Middle frontal gyrus (tissue), 1 donor: Measurements from ENCODE around the gene CFHR4.
"Not testable (repeated sequence)": the region's sequence is repeated elsewhere in the genome, so short reads cannot be mapped to it uniquely, and the experiment has no call there.

Experiments used
- DNase-seq: peaks from one replicate; pipeline ENCODE4 v3.0.0-alpha.2; 2015; ENCODE audit warnings: low spot score; ENCODE audit errors: extremely low spot score

Gene CFHR4

DNA sequence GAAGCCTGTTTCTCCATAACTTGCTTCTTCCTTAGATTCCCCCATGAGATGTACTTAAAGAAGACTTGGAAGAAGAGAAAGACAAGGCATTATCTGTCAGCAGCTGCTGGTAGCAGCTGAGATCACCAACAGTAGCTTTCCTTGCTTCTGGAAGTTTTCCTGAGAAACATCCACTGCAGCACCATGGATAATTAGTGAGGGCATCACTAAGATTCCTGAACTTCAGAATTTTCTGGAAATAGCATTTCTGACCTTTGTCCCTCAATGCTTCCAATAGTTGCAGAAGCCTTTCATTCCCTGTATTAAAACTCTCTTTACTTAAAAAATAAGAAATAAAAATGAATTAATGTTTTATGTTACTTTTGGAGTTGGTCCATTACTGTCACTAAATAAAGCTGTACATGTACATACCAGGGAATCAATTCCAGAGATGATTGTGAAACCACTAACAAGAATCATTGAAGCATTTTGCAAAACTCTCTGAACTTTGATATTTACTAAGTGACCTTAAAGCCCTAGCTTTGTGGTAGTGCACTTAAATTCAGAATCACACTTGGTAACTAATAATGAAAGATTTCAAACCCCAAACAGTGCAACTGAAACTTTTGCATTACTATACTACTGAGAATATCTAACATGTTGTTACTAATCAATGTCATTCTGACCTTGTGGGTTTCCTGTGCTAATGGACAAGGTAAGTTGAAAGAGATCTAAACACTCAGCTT lies at the start of gene CFHR4:
Gene CFHR4, plus strand, starts transcription at position 538 of the 725 bp plus-strand sequence. Its CDS starts 99 bp downstream, at position 637.
- no peak for DNase-seq

- not testable (repeated sequence) for DNase-seq
Observed at GRCh38 chr1:196849613-196850492, 38.0 kb upstream of the CFHR4 start.

GRCh38 chr1:196856053-196856452 lies 31.8 kb upstream of the CFHR4 start:
- DNase-seq: no peak

GRCh38 chr1:196857188-196857587 lies 30.7 kb upstream of the CFHR4 start:
- DNase-seq: no peak

GRCh38 chr1:196858811-196859210 lies 29.0 kb upstream of the CFHR4 start:
- no peak for DNase-seq

DNA sequence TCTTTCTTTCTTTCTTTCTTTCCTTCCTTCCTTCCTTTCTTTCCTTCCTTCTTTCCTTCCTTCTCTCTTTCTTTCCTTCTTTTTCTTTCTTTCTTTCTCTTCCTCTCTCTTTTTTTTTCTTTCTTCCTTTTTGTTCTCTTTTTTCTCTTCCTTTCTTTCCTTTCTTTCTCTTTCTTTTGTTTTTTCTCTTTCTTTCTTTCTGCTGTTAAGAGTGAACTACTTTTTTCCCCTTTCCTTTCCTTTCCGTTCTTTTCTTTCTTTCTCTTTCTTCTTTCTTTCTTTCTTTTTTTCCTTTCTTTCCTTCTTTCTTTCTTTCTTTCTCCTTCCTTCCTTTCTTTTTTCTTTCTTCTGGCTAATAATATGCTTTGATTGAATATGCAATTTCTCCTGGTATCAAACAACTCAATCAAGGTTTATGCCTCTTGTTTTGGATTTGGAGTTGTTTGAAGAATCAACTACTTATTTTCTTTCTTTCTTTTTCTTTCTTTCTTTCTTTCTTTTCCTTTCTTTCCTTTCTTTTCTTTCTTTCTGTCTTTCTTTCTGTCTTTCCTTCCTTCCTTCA lies 27.4 kb upstream of the CFHR4 start:
- DNase-seq: no peak

DNA sequence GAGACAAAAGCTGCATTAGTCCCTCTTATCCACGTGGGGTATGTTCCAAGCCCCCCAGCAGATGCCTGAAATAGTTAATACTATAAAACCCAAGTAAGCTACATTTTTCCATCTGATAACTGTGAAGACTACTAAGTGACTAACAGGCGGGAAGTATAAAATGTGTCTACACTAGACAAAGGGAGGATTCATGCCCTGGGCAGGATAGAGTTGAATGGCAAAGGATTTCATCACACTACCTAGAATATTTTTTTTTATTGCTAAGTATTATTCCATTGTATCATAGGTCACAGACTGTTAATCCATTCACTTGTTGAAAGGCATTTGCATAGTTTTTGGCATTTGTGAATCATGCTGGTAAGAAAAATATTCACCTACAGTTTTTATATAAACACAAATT lies 26.4 kb upstream of the CFHR4 start:
- DNase-seq: no peak

GRCh38 chr1:196866974-196867373 lies 20.9 kb upstream of the CFHR4 start:
- DNase-seq: no peak

- DNase-seq: no peak
Observed at GRCh38 chr1:196873385-196873784, 14.5 kb upstream of the CFHR4 start.

GRCh38 chr1:196875935-196876334 lies 11.9 kb upstream of the CFHR4 start:
- DNase-seq: no peak

DNA sequence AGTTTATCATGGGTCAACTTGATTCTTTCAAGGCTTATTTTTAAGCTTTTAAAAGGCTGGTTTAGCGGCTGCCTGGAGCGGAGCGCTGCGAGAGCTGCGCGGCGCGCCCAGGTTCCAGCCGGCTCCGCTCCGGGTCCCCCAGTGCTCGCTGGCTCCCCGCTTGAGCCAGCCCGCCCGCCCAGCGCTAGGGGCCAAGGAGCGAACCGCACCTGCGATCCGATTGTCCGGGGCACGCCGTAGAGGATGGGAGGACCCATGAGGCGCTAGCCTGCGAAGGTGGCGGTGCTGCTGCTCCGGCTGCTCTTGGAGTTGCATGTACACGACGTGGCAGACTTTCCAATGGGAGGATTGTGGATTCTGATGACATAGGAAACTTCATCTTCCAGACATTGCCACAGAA lies 9.9 kb upstream of the CFHR4 start:
- DNase-seq: no peak

DNA sequence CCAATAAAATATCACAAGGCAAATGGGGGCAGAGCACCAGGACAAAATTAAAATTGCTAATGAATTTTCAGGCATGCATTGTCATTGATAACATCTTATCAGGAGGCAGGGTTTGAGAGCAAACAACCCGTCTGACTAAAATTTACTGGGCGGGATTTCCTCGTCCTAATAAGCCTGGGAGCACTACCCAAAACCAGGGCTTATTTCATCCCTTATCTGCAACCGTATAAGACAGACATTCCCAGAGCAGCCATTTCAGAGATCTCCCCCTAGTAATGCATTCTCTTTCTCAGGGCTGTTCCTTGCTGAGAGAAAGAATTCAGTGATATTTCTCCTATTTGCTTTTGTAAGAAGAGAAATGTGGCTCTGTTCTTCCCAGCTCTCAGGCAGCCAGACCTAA lies 1.3 kb upstream of the CFHR4 start:
- not testable (repeated sequence) for DNase-seq

DNA sequence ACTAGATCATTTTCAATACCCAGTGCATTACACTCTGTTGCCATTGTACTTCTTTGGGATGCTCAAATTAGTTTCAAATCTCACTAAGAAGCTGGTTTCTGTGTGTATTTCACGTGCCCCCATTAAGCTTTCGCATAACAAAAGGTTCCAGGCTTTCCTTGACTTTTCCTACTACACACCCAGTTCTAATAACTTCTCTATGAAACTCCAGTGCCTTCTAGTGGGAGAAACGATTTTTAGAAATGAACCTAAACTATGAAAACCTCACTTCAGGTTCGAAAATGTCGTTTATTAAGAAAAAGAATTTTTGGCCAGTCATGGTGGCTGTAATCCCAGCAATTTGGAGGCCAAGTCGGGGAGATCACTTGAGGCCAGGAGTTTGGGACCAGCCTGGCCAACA lies 2.8 kb downstream of the CFHR4 start:
- no peak for DNase-seq

DNA sequence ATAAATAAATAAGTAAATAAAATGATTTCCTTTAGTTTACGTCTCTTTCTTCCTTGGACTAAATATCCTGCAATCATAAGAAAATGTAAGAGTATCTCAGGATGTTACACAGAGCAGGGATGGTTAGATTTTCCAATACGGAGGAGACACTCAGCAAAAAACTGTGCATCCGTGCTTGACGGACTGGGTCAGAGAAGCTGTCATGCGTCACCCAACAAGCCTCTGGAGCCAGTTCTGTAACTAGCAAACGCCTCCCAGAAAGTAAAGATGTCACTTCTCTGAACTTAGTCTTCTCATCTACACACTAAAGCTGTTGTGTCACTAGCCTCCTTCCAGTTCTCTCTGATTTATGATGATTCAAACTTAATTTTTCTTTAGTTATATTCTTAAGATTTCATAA lies 3.4 kb downstream of the CFHR4 start:
- DNase-seq: no peak

DNA sequence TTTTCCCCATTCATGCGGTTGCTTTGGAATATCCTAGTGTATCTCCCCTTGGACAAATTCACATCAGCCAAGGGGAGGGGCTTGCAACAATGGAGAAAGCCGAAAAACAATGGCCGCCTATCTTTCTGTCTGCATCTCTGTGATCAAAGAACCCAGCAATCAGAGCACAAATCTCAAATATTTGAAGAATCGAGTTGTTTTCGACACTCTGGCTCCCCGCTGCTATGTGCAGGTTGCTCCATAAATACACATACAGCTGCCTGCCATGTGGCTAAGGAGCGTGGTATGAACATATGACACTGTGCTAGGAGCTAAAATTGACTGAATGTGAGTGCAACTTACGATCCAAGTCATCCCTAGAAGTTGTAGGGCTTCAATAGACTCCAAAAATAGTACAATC lies 8.5 kb downstream of the CFHR4 start:
- no peak for DNase-seq

GRCh38 chr1:196897158-196897828 lies 9.4 kb downstream of the CFHR4 start:
- no peak for DNase-seq

DNA sequence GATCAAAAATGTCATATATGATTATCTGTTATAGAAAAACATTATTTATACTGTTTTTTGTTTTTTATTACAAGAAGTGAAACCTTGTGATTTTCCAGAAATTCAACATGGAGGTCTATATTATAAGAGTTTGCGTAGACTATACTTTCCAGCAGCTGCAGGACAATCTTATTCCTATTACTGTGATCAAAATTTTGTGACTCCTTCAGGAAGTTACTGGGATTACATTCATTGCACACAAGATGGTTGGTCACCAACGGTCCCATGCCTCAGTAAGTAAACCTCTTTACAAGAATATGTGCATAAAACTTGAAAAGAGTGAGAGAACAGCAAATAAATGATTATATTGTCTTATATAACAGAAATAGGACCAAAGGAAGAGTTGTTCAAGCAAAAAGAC lies 14.5 kb downstream of the CFHR4 start:
- no peak for DNase-seq

GRCh38 chr1:196910215-196910614 lies 22.4 kb downstream of the CFHR4 start:
- DNase-seq: no peak

DNA sequence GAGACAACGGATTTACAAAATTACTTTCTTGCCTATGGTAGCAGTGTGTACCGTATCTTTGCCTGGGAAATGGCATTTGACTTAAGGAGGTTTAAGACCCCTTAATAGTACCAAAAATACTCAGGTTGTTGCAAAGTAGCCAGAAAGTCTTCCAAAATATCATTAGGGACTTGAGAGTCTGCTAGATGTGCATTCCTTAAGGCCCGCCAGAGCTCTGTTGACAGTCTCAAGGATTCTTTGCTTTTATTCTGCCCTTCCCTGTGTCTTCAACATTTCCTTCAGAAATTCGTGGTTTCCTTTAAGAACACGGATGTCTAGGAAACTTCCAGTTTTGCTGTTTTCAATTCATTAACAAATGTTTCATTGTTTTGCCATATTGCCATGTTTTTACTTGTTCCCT lies 24.4 kb downstream of the CFHR4 start:
- DNase-seq: not testable (repeated sequence)

- not testable (repeated sequence) for DNase-seq
Observed at GRCh38 chr1:196926839-196927238, 39.0 kb downstream of the CFHR4 start.

DNA sequence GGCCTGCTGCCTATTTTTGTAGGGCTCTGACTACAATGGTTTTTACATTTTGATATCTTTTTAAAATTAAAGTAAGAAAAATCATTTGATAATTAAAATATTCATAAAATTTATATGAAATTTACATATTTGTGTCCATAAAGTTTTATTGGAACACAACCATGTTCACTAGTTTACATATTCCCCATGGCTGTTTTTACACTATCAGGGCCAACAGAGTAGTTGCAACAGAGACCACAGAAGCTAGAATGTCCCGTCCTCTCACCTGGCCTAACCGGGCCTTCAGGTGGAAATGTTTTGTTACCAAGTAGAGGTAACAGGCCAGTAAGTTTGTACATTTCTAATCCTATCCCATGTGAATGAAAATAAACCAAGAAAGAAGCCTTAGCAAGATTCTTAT lies 45.0 kb downstream of the CFHR4 start:
- not testable (repeated sequence) for DNase-seq
